GM18499 (cell line): ENCODE data around the gene TTLL11.

Experiments
- ATAC-seq: cut with Tn5 transposase; IDR thresholded peaks from one replicate; pipeline ENCODE4 v1.9.1; 2021; ENCODE audit warnings: moderate number of reproducible peaks; ENCODE audit not compliant: insufficient read depth, unreplicated experiment

The TTLL11 gene

DNA sequence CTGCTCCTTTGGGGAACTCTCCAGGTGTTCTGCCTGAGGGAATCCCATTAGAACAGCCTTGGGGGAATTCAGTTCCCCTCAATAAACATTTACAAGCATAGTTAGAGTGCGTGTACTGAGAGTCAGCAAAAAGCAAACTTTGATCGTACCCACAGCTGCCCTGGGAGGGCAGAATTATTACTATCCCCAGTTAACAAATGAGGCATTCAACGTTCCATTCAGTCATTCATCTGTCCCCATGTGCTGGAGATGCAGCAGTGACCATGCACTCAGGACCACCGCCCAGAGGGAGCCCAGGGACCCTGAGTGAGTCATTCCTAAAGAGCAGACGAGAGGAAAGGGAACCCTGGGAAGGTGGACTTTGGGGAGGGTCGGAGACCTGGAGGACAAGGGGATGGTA lies 19.1 kb upstream of the TTLL11 start:
- no peak for ATAC-seq

DNA sequence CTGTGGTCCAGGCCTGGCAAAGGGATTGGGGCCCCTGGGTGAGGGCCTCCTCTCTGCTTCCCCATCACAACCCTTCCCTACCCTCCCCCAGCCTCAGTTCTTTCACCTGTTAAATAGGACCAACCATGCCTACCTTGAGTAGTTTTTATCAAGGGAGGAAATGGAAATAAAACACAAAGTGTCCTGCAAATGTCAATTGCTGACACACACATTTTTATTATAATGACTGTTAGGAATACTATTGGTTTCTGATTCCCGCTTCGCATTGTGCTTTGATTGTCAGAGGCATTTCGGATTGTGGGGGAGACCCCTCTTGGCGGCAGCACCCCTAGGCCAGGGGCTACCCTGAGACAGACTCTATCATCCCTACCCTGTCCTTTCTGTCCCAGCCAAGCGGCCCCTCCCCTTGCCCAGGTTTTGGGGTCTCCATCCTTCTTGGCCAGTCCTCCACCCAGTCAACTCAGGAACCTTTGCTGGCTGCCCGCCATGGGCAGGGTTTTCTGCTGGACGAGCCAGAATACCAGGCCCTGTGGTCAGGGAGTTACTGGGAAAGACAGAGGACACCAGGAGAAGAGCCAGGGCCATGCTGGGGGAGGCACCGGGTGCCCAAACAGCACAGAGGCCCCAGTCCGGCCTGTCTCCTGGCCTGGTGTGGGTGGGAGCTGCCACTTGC lies 18.4 kb upstream of the TTLL11 start:
- no peak for ATAC-seq

DNA sequence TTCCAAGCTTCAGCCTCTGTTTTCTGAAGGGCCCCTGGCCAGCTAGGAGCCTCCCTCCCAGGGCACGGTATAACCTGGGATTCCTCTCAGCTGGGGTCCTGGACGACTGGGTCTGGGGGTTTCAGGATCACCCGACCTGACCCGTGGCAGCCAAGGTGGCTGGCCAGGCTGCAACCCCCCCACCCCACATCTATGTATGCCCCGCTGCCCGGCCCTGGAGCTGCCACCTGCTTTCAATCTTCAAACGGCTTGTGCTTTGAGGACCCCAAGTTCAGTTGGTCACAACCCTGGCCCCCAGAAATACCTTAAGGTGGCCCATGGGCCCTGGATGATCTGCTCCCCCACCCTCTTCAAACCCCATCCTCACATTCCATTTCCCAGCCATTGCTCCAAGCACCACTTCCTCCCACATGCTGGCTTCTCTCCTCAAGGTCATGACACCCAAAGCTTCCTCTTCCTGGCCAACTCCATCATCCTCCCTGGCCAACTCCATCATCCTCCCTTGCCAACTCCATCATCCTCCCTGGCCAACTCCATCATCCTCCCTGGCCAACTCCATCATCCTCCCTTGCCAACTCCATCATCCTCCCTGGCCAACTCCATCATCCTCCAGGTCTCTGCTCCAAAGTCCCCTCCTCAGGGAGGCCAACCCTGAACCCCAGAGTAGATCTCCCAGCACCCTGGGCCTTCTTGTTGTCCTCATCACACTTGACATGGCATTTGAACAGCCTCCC lies 17.2 kb upstream of the TTLL11 start:
- ATAC-seq: no peak

DNA sequence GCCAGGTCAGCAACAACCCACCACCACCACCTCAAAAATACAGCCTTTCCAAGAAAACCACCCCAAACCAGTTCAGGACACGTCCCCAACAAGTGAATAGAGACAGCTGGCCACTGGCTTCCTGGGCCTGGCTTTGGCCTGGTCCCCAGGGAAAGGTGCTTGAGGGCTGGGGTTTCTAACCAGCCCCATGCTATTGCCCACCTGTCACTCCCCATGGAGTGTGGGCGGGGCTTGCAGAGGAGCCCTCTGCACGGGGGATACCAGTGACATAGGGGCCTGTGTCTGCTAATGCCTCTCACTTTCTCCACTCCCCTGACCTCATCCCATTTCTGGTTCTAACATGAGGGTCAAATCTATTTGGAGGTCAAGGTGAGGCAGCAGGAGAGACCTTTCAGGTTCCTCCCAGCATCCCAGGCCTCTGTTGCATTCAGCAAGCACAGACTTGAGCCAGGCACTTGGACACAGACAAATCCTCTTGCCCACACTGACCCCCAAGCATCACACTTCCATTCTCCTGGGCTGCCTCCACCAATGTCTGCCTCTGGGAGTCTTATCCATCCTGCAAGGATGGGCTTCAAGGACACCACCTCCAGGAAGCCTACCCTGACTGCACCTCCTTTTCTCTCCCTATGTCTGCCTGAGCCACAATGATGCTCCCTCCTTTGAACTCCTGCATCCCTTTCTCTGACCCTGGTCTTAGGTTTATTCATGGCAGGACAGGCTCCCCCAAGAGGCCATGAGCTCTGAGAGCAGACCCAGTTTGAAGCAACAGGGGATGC lies 16.1 kb upstream of the TTLL11 start:
- ATAC-seq: no peak

DNA sequence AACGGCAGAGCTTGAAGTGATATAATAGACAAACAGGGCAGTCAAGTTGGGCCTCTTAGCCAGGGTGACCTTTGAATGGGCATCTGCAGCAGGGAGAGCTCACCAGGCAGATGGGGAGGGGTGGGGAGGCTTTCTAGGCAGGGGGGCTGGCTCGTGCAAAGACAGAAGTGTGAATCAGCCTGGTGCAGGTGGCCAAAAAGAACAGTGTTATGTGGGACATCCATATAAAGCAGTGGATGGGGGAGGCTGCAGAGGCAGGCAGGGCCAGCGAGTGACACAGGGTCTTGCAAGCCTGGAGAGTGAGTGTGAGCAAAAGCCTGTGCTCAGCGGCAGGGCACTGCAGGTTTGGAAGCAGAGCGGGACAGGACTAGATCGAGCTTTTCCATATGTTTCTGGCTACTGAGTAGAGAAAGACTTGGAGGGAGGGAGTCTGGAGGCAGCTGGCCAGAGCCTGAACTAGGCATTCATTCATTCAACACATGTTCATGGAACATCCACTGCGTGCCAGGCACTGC lies 14.2 kb upstream of the TTLL11 start:
- no peak for ATAC-seq

DNA sequence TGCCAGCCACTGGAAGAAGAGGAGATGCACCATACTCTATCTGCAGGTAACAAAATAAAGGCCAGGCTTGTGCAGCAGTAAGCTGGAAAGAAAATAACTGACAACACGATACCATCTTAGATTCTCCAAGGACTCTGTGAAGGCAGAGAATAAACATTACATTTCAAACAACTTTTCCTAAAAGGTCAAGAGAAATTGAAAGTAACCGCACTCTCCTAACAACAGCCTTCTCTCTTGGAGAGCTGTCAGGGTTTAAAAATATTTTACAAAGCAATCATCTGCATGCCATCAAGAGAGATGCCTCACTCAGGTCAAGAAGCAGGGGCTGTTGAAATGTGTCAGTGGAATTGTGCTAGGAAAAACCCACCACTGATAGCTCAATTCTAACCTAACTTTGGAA lies 13.5 kb upstream of the TTLL11 start:
- no peak for ATAC-seq

DNA sequence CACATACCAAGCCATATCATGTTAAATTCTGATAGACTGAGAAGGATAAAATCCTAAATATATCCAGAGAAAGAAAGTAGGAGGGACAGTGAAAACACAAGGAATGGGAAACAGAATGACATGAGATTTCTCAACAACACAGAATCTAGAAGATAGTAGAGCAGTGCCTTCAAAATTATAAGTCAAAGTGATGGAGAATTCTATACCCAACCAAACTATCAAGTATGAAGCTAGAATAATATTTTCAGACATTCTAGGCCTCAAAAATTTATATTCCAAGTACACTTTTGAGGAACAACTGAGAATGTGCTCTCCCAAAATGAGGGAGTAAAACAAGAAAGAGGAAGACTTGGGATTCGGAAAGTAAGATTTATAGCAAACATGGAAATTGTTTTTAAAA lies 10.9 kb upstream of the TTLL11 start:
- no peak for ATAC-seq

DNA sequence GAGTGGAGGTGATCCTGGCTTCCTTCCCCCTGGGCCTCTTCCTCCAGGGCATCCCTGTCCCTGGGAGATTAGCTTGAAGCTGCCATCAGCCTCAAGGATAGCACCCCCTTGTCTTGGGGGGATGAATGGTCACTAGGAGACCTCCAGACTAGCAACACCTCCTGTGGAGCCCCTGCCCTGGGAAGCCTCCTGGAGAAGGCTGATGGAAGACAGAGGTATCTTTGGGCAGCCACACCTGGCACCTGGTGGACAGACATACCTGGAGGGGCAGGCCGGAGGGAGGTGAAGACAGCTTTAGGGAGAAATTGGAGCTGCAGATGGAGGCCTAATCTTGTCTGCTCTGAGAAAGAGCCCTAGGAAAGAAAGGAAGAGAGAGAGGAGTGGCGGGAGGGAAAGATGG lies 9.0 kb upstream of the TTLL11 start:
- ATAC-seq: no peak

DNA sequence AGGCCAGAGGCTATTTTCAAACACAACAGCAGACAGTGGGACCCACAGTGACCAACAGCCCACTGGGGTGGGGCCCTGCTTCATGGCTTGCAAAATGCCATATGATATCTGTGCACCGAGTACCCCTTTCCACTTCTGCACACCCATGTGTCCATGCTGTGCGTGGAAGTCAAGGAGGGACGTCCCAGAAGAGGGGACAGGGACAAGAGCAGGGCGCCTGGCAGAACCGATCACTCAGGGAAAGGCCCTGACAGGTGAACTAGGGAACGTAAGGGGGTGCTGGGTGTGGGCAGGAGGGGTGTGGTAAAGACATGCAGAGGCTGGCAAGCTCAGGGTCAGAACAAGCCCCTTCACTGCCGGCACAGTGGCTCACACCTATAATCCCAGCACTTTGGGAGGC lies 7.6 kb upstream of the TTLL11 start:
- ATAC-seq: no peak

DNA sequence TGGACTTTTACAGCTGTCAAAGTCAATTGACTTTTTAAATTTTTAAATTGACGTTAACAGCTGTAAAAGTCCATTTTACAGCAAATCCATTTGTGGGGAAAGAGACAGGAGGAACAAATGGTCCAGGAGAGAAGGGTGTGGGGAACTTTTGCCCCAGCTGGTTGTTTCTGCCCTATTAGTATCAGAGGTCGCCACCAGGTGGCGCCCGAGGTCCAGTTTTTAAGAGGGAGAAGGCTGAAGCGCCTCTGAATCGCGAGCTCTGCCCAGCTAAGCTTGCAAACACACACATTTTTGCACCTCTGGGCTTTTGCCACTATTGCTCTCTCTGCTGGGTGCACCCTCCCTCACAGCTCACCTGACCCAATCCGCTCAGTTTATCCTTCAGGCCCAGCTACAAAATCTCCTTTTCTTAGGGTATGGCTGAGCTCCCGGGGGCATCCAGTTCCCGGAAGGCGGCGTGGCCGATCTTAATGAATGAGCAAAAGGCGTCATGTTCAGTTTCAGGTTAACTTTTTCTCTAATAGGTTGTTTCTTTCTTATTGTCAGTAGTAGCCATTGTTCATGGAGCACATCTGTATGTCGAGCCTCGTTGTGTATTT lies 6.3 kb upstream of the TTLL11 start:
- no peak for ATAC-seq

DNA sequence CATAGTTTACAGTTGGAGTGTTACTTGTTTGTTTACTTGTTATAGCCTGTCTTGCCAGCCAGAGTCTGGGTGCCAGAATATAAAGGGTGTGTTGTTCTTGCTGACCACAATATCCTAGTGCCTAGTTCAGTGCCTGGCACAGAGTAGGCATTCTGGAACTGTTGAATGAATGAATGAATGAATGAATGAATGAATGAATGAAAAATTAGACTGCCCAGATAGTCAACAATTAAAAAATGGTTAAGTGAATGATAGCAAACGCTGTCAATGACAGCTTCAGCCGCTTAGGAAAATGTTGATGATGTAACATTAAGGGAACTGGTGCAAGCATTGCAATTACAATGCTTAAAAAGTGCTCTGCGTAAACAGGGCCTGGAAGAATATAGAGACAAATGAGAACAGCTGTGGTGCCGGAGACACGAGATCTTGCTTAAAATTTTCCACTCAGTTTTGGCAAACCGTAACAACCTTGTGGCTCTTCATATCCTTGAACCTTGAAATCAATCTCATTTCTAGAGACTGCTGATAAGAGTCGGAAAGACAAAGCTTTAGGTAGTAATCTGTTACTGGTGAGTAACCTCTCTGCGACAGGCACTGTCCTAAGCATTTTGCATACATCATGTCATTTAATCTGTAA lies 4.7 kb upstream of the TTLL11 start:
- no peak for ATAC-seq

DNA sequence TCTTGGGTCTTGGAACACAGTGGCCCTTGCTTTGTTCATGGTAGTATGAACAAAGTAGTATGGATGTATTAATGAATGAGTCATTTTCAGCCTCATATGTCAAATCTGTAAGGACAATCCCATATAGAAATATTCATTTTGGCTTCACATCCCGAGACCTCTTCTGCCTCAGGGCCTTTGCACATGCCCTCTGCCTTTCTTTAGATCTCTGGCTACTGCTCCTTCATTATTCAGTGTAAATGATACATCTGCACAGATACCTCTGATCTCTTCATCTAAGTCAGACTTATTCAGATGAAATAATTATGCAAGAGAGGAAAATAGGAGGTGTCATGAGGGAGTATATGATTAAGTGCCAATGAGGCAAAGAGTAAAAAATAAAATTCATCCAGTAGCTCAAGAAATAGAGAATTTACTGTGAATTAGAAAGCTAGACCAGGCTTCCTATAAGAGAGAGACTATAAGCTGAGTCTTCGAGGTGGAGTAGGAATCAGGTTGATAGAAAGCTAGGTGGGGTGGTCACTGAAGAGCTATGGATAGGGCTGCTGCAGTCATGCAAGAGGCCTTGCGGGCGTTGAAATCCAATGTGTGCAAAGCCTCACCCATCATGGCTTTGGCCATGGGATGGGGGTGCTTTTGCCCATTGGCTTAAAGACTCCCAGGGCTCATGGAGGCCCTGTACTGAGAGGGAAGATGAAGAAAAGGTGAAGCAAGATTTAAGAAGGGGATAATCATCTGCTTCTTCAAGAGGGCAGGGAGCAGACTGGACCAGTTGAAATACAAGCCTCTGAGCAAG lies 3.7 kb upstream of the TTLL11 start:
- ATAC-seq: no peak

DNA sequence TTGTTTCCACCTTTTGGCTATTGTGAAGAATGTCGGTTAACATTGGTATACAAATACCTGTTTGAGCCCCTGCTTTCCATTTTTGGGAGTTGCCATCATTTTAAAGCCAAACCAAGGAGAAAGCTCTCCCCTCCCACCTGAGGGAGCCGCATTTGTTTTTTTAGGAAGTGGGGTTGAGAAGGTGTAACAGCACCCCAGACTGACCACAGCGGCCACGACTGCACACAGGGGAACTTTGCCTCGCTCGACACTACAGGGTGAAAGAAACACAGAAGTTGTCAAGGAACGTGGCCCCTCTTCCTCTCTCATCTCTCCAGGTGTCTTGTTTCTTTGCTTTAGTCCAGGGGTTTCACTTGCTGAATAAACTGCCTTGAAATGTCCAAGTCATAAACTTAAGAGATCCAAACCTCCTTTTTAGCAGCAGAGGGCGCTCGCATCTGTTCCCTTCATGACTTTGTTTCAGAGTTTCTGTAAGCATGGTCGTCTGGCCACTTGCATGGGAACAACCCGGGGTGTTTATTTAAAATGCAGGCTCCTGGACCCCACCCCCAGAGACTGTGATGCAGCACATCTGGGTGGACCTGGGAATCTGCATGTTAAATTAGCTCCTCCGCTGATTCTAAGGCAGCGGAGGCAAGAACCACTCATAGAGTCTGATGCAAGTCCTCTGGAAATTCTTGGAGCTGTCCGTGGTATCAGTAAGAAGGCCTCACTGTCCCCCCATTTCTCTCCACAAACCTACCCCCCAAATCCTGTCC lies 2.1 kb upstream of the TTLL11 start:
- no peak for ATAC-seq

DNA sequence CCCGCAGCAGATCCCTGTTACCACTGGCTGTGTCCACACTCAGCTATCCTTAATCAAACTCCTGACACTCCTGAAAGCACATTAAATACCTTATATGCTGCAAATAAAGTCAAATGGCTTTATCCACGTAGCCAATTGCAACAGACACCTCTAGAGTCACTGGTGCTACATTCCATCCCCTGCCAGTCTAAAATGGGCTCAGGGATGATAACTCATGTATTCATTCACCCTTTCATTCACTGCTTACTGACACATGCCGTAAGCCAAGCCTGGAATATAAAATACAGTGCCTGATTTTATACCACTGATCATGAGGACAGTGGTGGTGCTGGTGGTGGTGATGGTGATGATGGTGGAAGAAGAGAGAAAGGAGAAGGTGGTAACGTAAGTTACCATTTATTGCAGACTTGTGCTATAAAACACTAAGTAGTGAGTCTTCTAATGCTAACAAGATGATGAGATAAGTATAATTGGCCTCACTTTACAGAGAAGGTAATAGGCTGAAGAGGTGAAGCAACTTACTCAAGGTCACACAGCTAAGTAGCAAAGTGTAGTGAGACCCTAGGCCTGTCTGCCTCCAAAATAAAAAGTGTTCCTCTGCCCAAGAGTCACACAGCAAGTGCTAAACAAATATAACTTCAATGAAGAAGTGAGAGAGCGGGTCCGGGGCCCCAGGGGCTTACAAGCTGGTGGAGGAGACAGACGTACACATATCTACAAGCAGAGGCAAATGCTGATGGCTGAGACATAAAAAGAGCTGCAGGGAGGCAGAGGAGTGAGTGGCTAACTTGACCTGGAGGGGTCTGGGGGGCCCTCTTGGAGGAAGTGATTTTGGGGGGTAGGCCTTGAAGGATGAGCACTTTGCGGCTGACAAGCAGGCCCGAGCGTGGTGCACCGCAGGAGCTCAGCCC lies 1.2 kb downstream of the TTLL11 start:
- no peak for ATAC-seq

DNA sequence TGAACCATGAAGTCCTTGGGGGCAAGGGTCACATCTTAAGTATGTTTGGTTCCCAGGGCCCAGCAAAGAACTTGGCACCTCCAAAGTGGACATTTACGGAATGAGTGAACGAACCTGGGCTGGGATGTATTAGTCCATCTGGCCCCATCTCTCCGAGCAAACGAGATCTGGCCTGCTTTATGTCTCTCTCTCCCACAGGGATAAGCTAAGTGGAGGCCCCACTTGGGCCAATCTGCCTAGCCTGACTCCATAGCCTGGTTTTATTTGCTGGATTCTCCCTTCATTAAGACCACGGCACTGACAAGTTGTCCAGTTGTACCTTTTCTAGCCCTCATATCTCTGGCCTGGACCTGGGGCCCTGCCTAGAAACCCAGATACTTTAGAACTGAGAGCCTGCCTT lies 2.1 kb downstream of the TTLL11 start:
- no peak for ATAC-seq

DNA sequence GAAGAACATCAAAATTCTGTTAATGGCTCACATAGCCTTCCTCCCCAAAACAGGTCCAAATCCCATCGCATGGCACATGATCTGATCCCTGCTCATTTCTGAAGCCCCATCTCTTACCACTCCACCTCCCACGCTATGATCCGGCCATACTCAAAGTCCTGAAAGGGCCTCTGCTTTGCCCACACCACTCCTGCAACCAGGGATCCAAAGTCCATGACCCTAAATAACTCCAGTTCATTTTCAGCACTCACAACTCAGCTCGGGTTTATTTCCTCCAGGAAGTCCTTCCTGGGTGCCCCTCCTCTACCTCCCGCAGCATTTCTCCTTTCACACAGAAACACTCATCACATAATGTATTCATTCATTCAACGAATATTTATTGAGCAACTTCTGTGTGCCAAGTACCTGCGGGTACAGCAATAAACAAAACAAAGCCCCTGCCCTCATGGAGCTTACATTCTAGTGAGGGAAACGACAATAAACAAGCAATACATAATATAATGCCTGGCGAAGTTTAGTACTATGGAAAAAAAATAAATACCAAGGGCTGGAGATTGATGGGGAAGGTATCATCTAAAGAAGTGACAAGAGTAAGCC lies 2.7 kb downstream of the TTLL11 start:
- ATAC-seq: no peak

DNA sequence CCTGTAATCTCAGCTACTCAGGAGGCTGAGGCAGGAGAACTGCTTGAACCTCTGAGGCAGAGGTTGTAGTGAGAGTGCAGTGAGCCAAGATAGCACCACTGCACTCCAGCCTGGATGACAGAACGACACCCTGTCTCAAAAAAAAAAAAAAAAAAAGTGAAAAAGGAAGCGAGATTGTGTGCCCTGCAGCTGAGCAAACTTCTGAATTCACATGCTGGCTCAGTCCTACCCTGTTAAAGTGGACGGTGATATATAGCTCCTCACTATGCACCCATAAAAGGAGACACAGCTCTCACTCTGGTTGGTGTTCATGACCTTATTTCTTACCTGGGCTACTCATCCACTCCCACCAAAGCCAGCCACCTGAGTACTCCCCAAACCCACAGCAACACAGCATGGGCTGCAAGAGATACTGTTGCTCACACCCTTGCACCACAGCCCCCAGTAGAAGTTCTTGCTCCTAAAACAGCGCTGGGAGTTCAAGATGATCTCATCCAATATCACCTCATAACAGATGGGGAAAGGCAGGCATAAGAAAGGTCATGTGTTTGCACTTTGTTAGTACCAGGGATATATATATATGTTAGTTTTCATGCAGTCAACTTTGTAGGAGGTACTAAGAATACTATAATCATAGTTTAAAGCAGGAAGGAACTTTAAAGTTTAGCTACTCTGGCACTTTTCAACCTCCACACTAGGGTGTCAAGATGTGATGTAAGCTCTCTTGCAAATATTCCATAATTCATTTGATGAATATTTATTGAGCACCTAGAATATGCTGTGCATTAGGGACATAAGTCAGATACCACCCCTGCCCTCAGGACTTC lies 4.0 kb downstream of the TTLL11 start:
- no peak for ATAC-seq
